Upper lobe of right lung (tissue), 1 donor: ENCODE measurements around the gene ABR. TPM values are rescaled to one million over a fixed set of nuclear protein-coding genes. Genes with fewer than 3 reads are reported as not detected.

ENCODE experiments used
- ATAC-seq: fragments of 200-7000 bp; cut with Tn5 transposase; one replicate; pipeline ENCODE4 v1.9.1; 2020; ENCODE audit warnings: mild to moderate bottlenecking, moderate library complexity
- DNase-seq: peaks from one replicate; pipeline ENCODE4 v3.0.0-alpha.2; 2020
- H3K27ac ChIP-seq: fragments of 200-600 bp; one replicate; pipeline ENCODE4 v1.8.0; 2022
- H3K27me3 ChIP-seq: fragments of 200-600 bp; one replicate; pipeline ENCODE4 v1.8.0; 2022; ENCODE audit warnings: mild to moderate bottlenecking
- H3K36me3 ChIP-seq: fragments of 200-600 bp; one replicate; pipeline ENCODE4 v1.8.0; 2022
- H3K4me1 ChIP-seq: fragments of 200-600 bp; one replicate; pipeline ENCODE4 v1.8.0; 2022
- H3K4me3 ChIP-seq: fragments of 200-600 bp; one replicate; pipeline ENCODE4 v1.8.0; 2022; ENCODE audit warnings: mild to moderate bottlenecking
- H3K9me3 ChIP-seq: fragments of 200-600 bp; one replicate; pipeline ENCODE4 v1.8.0; 2022
- CTCF ChIP-seq: fragments of 200-600 bp; IDR thresholded peaks from one replicate; pipeline ENCODE4 v1.8.0; 2022; ENCODE audit warnings: antibody characterized with exemption
- intact Hi-C: fragments of 100-400 bp; cut with DNase I; formaldehyde crosslinking; loops from one replicate; pipeline ENCODE4 v1.11.0; 2022
- total RNA-seq: library from RNA; stranded (reverse); fragmentation: NEBNext Ultra II Directional; extraction: Animal tissue kit (Norgen Biotek cat#: 25700); gene quantifications from one replicate; pipeline ENCODE4 v1.2.1, GENCODE V29; 2021
- donor health status: DM: no; HTN: yes; CAD: no; lungs with severe emphysema.

ABR gene
- total RNA-seq, 1 donor from 2014 or later: 185 TPM

DNA sequence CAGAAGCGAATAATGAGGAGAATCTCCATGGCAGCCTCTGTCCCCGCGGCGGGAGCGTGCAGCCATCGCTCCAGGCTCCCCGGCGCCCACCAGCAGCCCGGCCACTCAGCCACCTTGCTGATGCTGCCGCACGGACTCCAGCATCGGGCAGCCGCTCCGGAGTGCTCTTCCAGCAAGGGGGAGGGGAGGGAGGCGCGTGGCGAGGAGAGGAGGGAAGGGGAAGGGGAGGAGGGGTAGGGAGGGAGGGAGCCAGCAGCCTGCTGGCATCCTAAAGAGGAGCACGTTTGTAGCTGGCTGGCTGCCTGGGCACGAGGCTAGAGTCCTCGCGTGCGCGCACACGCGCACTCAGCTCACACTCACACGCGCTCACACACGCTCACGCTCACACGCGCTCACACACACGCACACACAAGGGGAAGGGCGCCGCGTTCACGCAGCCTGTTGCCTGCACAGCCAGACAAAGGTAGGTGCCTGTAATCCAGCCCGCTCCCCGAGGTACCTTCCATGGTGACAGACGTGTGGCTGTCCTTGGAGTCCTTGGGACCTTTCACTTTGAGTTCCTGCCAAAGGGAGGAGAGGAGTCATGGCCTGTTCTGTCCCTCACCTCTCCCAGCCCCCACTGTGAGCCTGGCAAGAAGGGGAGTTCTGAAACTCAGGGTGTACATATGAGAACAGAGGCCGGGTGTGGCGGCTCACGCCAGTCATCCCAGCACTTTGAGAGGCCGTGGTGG lies 100.8 kb downstream of the ABR start:
- no peak for ATAC-seq
- Histone ChIP-seq H3K27ac (no peak overlapping the region), H3K36me3 (peaks cover 61% of the 10 kb centered on the region), H3K4me1 (peaks cover 22% of the 10 kb centered on the region), H3K9me3 (no peaks in the 10 kb centered on the region), H3K27me3 (no peaks in the 10 kb centered on the region), H3K4me3 (no peak overlapping the region)
- intact Hi-C loops: no loop called here
- DNase-seq: no peak
- TF ChIP-seq CTCF: no peak

DNA sequence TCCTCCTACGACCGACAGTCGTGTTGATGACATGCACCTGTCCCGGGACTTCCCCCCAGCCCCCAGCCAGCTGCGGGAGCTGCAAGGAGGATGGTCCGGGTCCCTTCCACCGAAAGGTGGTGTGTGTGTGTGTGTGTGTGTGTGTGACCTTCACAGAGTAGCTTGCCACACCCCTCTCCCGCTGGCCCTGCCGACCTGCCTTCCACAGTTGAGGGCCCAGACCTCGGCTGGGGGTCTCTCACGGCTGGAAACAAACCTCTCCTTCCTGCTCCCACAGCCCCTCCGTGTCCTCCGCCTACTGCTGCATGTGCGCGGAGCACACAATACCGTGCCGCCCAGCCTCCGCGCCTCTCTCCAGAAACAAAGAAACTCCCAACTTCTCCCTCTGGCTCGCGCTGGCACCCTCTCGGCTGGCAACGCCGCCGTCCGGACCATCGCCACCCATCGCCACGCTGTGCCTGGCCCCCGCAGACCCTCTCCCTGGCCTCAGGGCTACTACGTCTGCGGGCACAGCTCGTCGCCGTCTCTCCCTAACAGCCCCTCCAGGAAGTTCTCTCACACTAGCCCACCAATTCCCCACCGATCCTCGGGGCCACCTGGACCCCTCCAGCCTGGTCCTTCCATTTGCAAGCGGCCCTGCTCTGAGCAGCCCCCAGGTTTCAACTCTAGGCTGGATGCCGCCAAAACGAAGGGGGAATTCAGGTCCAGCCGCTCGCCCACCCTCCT lies 101.6 kb downstream of the ABR start:
- Histone ChIP-seq H3K4me1 (peaks cover 22% of the 10 kb centered on the region), H3K36me3 (peaks cover 56% of the 10 kb centered on the region)

DNA sequence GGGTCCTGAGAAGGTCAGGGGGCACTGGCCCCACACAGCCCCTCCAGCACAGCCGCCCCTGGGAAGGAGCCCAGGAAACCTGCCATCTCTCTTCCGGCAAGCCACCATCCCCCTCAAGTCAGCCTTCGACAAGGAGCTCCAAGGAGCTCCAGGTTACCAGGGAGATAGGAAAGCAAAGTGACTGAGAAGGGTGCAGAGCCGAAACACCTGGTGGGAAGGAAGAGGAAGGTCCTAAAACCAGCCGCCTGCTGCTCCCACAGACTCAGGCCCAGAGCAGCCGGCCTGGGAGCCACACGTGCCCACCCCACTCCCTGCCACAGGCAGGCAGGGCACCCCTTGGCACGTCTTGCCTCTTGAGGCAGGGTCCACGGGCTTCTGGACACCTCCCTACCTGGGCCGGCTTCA lies 102.2 kb downstream of the ABR start:
- no peak for ATAC-seq
- H3K9me3 ChIP-seq: no peaks in the 10 kb centered on the region
- TF ChIP-seq CTCF: no peak
- H3K4me3 ChIP-seq: no peak overlapping the region
- peaks cover 19% of the 10 kb centered on the region for H3K4me1 ChIP-seq
- intact Hi-C loops: no loop called here
- no peak for DNase-seq
- peaks cover 53% of the 10 kb centered on the region for H3K36me3 ChIP-seq
- no peaks in the 10 kb centered on the region for H3K27me3 ChIP-seq
- no peak overlapping the region for H3K27ac ChIP-seq

More for the DNA sequence above, 101.6 kb downstream of the ABR start:
- Histone ChIP-seq H3K27me3 (no peaks in the 10 kb centered on the region), H3K9me3 (no peaks in the 10 kb centered on the region), H3K27ac (no peak overlapping the region), H3K4me3 (no peak overlapping the region)
- intact Hi-C loops: no loop called here
- no peak for DNase-seq
- ATAC-seq: no peak
- no peak for TF ChIP-seq CTCF

- peaks cover 12% of the 10 kb centered on the region for H3K4me1 ChIP-seq
- intact Hi-C loops: no loop called here
- ATAC-seq (no peak), DNase-seq (no peak)
- no peaks in the 10 kb centered on the region for H3K27me3 ChIP-seq
- H3K4me3 ChIP-seq: no peak overlapping the region
- no peak overlapping the region for H3K27ac ChIP-seq
- no peaks in the 10 kb centered on the region for H3K9me3 ChIP-seq
- TF ChIP-seq CTCF: no peak
- H3K36me3 ChIP-seq: peaks cover 53% of the 10 kb centered on the region
Observed at GRCh38 chr17:1076982-1077302, 102.8 kb downstream of the ABR start.

GRCh38 chr17:1076299-1076981 lies 103.3 kb downstream of the ABR start:
- H3K4me3 ChIP-seq: no peak overlapping the region
- peaks cover 12% of the 10 kb centered on the region for H3K4me1 ChIP-seq
- DNase-seq (no peak), ATAC-seq (no peak)
- H3K36me3 ChIP-seq: peaks cover 57% of the 10 kb centered on the region
- TF ChIP-seq CTCF: no peak
- no peaks in the 10 kb centered on the region for H3K9me3 ChIP-seq
- H3K27me3 ChIP-seq: no peaks in the 10 kb centered on the region
- H3K27ac ChIP-seq: no peak overlapping the region
- intact Hi-C loops: no loop called here
